ENCODE data around the gene MYBPC3. TPM values are rescaled to one million over a fixed set of nuclear protein-coding genes. Genes with fewer than 3 reads are reported as not detected.

Gene MYBPC3
- total and polyA plus RNA-seq, 2 donors (not counting 3 experiments of a cell fraction or from before 2014, with no cell fraction given) = not detected

GRCh38 chr11:47400768-47401279 lies 48.3 kb upstream of the MYBPC3 start:
- intact Hi-C loops (cut with micrococcal nuclease) = no loop called here
- no peaks in the 10 kb centered on the region for H3K27me3 ChIP-seq (ENCODE audit: control insufficient read depth in 2 of 2, insufficient read depth in 2 of 2, low read length in 2 of 2)
- no peaks in the 10 kb centered on the region for H4K20me1 ChIP-seq (replicated peaks; ENCODE audit: control insufficient read depth, extremely low read depth, insufficient read depth, low read length)
- no peaks in the 10 kb centered on the region for H3K36me3 ChIP-seq (ENCODE audit: control insufficient read depth in 2 of 2, extremely low read depth in 1 of 2, insufficient read depth in 2 of 2, low read length in 2 of 2)
- peaks cover 10% of the 10 kb centered on the region for H3K4me1 ChIP-seq (ENCODE audit: control insufficient read depth, extremely low read depth, insufficient read depth, low read length)
- dilution Hi-C loops (cut with MboI; ENCODE audit: extremely low pct_ligation_motif_present, low sequenced_read_pairs) = no loop called here
- no peaks in the 10 kb centered on the region for H3K79me2 ChIP-seq (ENCODE audit: control insufficient read depth, insufficient read depth, low read length)
- no peak overlapping the region for H3K27ac ChIP-seq (ENCODE audit: insufficient read depth, low read depth, low read length)
- no peak overlapping the region for H2AFZ ChIP-seq (ENCODE audit: low read depth, low read length)
- POLR2A ChIA-PET = no interaction called here
- CTCF ChIA-PET = interaction anchor here (0.5 to 8.2 kb wide), 3 partner anchors 11 to 1104 kb away, joined by 3 to 74 read pairs (median 8); no protein-coding TSS in a partner anchor
- BruUV-seq (replicated peaks) = no TSS peak
- peak overlapping the region; percentile 11 for H3K9ac ChIP-seq (replicated peaks; ENCODE audit: extremely low read depth, insufficient read depth, low read length)
- DNase-seq (ENCODE audit: low read depth, low spot score) (no peak), FAIRE-seq (peak; percentile 4)
- H3K9me3 ChIP-seq (replicated peaks; ENCODE audit: control insufficient read depth, insufficient read depth, low read length) = no peaks in the 10 kb centered on the region
- TF ChIP-seq POLR2A (IDR thresholded peaks at IDR 0.05; ENCODE audit: low read depth, low read length) (no peak), FOS (IDR thresholded peaks at IDR 0.05; ENCODE audit: borderline replicate concordance, insufficient read depth, low read length) (no peak), CTCF (IDR thresholded peaks at IDR 0.05; ENCODE audit: extremely low read depth in 1 of 2, insufficient read depth in 1 of 2, low read depth in 1 of 2, low read length in 2 of 2) (no peak), MAX (IDR thresholded peaks at IDR 0.05; ENCODE audit: insufficient read depth, insufficient read length) (no peak), EZH2 (IDR thresholded peaks at IDR 0.05; ENCODE audit: borderline replicate concordance, low read depth, low read length, severe bottlenecking) (no peak), MYC (IDR thresholded peaks at IDR 0.05; ENCODE audit: low read depth, low read length) (no peak), JUN (IDR thresholded peaks at IDR 0.05; ENCODE audit: borderline replicate concordance, insufficient read depth, insufficient read length, low read depth) (no peak), POLR2AphosphoS5 (IDR thresholded peaks at IDR 0.05; ENCODE audit: insufficient read depth, low read depth, low read length) (no peak), GATA2 (IDR thresholded peaks at IDR 0.05; ENCODE audit: insufficient read depth, insufficient read length, low read depth, low read length) (no peak)
- no peak overlapping the region for H3K4me3 ChIP-seq (replicated peaks in 1 of 3; ENCODE audit: insufficient read depth in 1 of 3, low read depth in 1 of 3, low read length in 3 of 3)
- H3K9me1 ChIP-seq (replicated peaks; ENCODE audit: control insufficient read depth, extremely low read depth, insufficient read depth, low read length) = no peaks in the 10 kb centered on the region
- no peak overlapping the region for H3K4me2 ChIP-seq (ENCODE audit: insufficient read depth, low read length)

All from endothelial cell of umbilical vein (primary cell).